Esophagus muscularis mucosa (tissue), 4 donors: ENCODE measurements around the gene QRSL1. TPM values are rescaled to one million over a fixed set of nuclear protein-coding genes. Genes with fewer than 3 reads are reported as not detected.
"Not testable (repeated sequence)": the region's sequence is repeated elsewhere in the genome, so short reads cannot be mapped to it uniquely, and the experiment has no call there.

Experiments
- DNase-seq: peaks from one replicate; pipeline ENCODE4 v3.0.0-alpha.2; 2017; ENCODE audit errors: extremely low spot score
- H3K27ac ChIP-seq, 4 donors: fragments of 200-600 bp; sonication (generic); replicated peaks in 1 of 4; 1 replicate in 3 of 4; 2 replicates in 1 of 4; pipeline ENCODE4 v1.5.1; 2016 to 2019; ENCODE audit warnings: mild to moderate bottlenecking in 1 of 4
- H3K27me3 ChIP-seq, 4 donors: fragments of 200-600 bp; sonication (generic); one replicate each; pipeline versions ENCODE4 v1.5.1 to v1.6.0; 2016 to 2019
- H3K36me3 ChIP-seq, 4 donors: fragments of 200-600 bp; sonication (generic); one replicate each; pipeline ENCODE4 v1.5.1; 2016 to 2019
- H3K4me1 ChIP-seq, 4 donors: fragments of 200-600 bp; sonication (generic); one replicate each; pipeline ENCODE4 v1.5.1; 2016 to 2019
- H3K4me3 ChIP-seq, 4 donors: fragments of 200-600 bp; sonication (generic); 1 replicate in 2 of 4; 2 replicates in 2 of 4; pipeline ENCODE4 v1.5.1; 2016 to 2019; ENCODE audit warnings: mild to moderate bottlenecking in 4 of 4, moderate library complexity in 1 of 4
- H3K9me3 ChIP-seq, 4 donors: fragments of 200-600 bp; sonication (generic); 1 replicate in 3 of 4; 2 replicates in 1 of 4; pipeline ENCODE4 v1.5.1; 2016 to 2019
- EP300 ChIP-seq: sonication (generic); formaldehyde crosslinking; IDR thresholded peaks from one replicate; pipeline ENCODE4 v1.6.1; 2017; ENCODE audit warnings: antibody characterized with exemption
- POLR2A ChIP-seq: fragments of 450-650 bp; IDR thresholded peaks from one replicate; pipeline ENCODE4 v1.6.1; 2017; ENCODE audit warnings: antibody characterized with exemption, moderate library complexity, mild to moderate bottlenecking, low read depth
- POLR2AphosphoS5 ChIP-seq, 2 donors: sonication (generic); formaldehyde crosslinking; IDR thresholded peaks; one replicate each; pipeline ENCODE4 v1.6.1; 2017; ENCODE audit warnings: antibody characterized with exemption in 2 of 2
- WGBS: methylation state at CpG from one replicate; pipeline ENCODE4 v1.1.5; 2018; 5-methylcytosine and 5-hydroxymethylcytosine counted together
- intact Hi-C: fragments of 100-400 bp; cut with DNase I; formaldehyde crosslinking; loops from one replicate; pipeline ENCODE4 v1.15.1; 2023
- total RNA-seq, 4 donors: library from RNA; depleted of rRNA; stranded (reverse); fragments of >200 nt; gene quantifications; one replicate each; pipeline versions ENCODE4 v1.1.0 to v1.2.1, GENCODE V29; 2016
- TF ChIP-seq, protein P1 (sequence below), 3 experiments: fragments of 200-600 bp in 2 of 3; fragments of 450-650 bp in 1 of 3; sonication (generic) in 2 of 3; IDR thresholded peaks; one replicate each; pipeline ENCODE4 v1.5.1; 2017 to 2019; ENCODE audit warnings: antibody characterized with exemption in 3 of 3, mild to moderate bottlenecking in 2 of 3, moderate library complexity in 1 of 3

Gene QRSL1
- total RNA-seq, result 1 to 10 TPM; 6.7 to 9.1 (median 8.3) TPM

DNA sequence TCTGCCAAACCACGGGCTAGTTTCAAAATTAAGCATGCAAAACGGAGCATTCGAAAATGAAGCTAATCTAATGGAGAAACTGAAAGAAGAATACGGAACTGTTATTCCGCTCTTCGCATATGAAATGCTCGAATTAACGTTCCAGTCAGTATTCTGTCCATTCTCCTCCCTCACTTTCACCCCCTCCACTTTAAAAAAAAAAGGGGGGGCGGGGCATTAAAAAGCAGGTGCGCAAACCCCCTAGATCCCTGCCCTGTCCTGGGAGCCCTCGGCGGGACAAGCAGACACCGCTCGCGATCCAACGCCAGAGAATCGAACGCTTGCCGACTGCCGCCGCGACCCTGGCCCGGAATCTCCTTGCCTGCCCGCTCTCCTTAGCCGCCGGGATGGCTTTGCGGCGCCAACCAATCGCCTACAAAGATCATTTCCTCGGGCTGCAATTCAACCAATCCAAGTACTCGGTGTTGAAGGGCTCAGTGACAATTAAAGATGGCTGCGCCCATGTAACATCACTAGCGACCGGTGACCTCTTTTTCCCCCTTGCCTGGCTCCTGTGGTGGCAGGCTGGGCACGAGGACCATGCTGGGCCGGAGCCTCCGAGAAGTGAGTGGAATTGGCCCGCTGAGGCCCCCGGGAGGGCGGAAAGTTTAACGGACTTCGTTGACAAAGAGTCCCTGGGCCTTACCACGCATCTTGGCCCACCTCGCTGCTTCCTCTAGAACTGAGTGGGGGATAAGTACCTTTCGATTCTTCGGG is at the start of gene QRSL1, which contains the start of gene RTN4IP1:
Gene QRSL1 (plus strand): TSS at position 476 of the 756 bp plus-strand sequence. CDS start 104 bp downstream, at position 580.
Gene RTN4IP1 (minus strand): TSS at position 396 of the 756 bp plus-strand sequence. CDS start 477 bp downstream, outside the sequence.
- 0% methylated on average over 36 of the region's 46 CpGs for WGBS
- H3K4me3 ChIP-seq, result peak within 1 kb of the TSS; percentile 75 to 94 (median 90)
- peaks cover 22 to 23% (median 22%) of the 10 kb centered on the region in 4 donors for H3K4me1 ChIP-seq
- H3K36me3 ChIP-seq, result no peaks in the 10 kb centered on the region
- H3K27me3 ChIP-seq, result no peaks in the 10 kb centered on the region
- intact Hi-C loops, result no loop called here
- H3K27ac ChIP-seq, result peak within 1 kb of the TSS; percentile 76 to 85 (median 78)
- TF ChIP-seq EP300 (no peak), POLR2A (no peak), POLR2AphosphoS5 (IDR thresholded peaks at IDR 0.05) (peak; percentile 69 to 71)
- TF ChIP-seq, protein P1, sequence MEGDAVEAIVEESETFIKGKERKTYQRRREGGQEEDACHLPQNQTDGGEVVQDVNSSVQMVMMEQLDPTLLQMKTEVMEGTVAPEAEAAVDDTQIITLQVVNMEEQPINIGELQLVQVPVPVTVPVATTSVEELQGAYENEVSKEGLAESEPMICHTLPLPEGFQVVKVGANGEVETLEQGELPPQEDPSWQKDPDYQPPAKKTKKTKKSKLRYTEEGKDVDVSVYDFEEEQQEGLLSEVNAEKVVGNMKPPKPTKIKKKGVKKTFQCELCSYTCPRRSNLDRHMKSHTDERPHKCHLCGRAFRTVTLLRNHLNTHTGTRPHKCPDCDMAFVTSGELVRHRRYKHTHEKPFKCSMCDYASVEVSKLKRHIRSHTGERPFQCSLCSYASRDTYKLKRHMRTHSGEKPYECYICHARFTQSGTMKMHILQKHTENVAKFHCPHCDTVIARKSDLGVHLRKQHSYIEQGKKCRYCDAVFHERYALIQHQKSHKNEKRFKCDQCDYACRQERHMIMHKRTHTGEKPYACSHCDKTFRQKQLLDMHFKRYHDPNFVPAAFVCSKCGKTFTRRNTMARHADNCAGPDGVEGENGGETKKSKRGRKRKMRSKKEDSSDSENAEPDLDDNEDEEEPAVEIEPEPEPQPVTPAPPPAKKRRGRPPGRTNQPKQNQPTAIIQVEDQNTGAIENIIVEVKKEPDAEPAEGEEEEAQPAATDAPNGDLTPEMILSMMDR (IDR thresholded peaks at IDR 0.05), result peak in 1 of 3 experiments; percentile 7
- DNase-seq, result peak; percentile 97
- no peaks in the 10 kb centered on the region for H3K9me3 ChIP-seq

- peak; percentile 42 for DNase-seq
- TF ChIP-seq, protein P1 (IDR thresholded peaks at IDR 0.05), result no peak
- no peak for TF ChIP-seq EP300
- no peak for TF ChIP-seq POLR2A
- TF ChIP-seq POLR2AphosphoS5 (IDR thresholded peaks at IDR 0.05), result no peak
- Histone ChIP-seq H3K27ac (no peak overlapping the region), H3K36me3 (peaks cover 0 to 59% (median 30%) of the 10 kb centered on the region in 4 donors), H3K9me3 (no peaks in the 10 kb centered on the region), H3K4me1 (no peaks in the 10 kb centered on the region), H3K4me3 (no peak overlapping the region), H3K27me3 (no peaks in the 10 kb centered on the region)
- intact Hi-C loops, result no loop called here
- 93% methylated on average over 1 of the region's 1 CpG for WGBS
Observed at GRCh38 chr6:106581468-106581867, 47.9 kb upstream of the QRSL1 start.

DNA sequence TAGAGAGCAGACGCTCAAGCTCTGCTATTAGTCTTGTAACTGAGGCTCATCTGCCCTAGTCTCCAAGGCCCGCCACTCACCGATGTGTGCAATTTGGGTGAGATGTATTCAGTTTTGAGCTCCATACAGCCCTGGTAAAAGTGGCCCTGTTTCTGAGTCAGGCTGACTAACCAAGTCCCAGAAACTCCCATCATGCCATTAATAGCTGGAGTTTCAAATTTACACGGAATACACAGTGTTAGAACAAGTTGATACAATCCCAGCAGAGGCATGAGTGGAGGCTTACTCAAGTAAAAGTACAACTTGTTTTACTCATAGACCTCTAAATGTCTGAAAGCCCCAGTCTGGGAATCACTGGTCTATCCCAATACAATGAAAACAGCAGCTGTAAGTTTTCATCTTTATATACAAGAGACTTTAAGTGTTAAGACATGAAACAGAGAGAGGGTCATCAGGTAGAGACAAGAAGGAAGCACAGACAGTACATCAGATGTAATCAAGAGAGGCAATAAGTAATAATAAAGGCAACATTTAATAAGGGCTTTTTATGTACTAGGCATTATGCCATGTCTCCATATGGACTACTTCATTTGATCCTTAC is 42.5 kb upstream of the QRSL1 start:
- Histone ChIP-seq H3K4me1 (no peaks in the 10 kb centered on the region), H3K9me3 (no peaks in the 10 kb centered on the region), H3K36me3 (peaks cover 0 to 63% (median 44%) of the 10 kb centered on the region in 4 donors), H3K27me3 (no peaks in the 10 kb centered on the region), H3K27ac (no peak overlapping the region), H3K4me3 (no peak overlapping the region)
- intact Hi-C loops, result no loop called here
- TF ChIP-seq POLR2AphosphoS5 (IDR thresholded peaks at IDR 0.05), result no peak
- TF ChIP-seq POLR2A, result no peak
- TF ChIP-seq, protein P1 (IDR thresholded peaks at IDR 0.05), result no peak
- WGBS, result 94% methylated on average over 4 of the region's 4 CpGs
- DNase-seq, result peak; percentile 50

DNA sequence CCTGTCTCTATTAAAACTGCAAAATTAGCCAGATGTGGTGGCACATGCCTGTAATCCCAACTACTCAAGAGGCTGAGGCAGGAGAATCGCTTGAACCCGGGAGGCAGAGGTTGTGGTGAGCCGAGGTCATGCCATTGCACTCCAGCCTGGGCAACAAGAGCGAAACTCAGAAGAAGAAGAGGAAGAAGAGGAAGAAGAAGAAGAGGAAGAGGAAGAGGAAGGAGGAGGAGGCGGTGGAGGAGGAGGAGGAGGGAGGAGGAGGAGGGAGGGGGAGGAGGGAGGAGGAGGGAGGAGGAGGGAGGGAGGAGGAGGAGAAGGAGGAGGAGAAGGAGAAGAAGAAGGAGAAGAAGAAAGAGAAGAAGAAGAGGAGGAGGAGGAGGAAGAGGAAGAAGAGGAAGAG is 40.4 kb upstream of the QRSL1 start:
- H3K27me3 ChIP-seq, H3K4me3 ChIP-seq, intact Hi-C loops: not testable (repeated sequence)

GRCh38 chr6:106591111-106591825 is 38.1 kb upstream of the QRSL1 start:
- DNase-seq, result no peak
- 97% methylated on average over 3 of the region's 3 CpGs for WGBS
- intact Hi-C loops, result no loop called here
- Histone ChIP-seq H3K36me3 (peaks cover 0 to 33% (median 22%) of the 10 kb centered on the region in 4 donors), H3K4me1 (no peaks in the 10 kb centered on the region), H3K4me3 (no peak overlapping the region), H3K27me3 (no peaks in the 10 kb centered on the region), H3K9me3 (no peaks in the 10 kb centered on the region), H3K27ac (no peak overlapping the region)
- no peak for TF ChIP-seq POLR2AphosphoS5 (IDR thresholded peaks at IDR 0.05)
- no peak for TF ChIP-seq POLR2A
- TF ChIP-seq, protein P1 (IDR thresholded peaks at IDR 0.05), result no peak
- no peak for TF ChIP-seq EP300

More for the DNA sequence above, 40.4 kb upstream of the QRSL1 start:
- H3K27ac ChIP-seq, DNase-seq, H3K9me3 ChIP-seq, H3K4me1 ChIP-seq: not testable (repeated sequence)
- 65% methylated on average over 5 of the region's 5 CpGs for WGBS
- peaks cover 0 to 47% (median 28%) of the 10 kb centered on the region in 4 donors for H3K36me3 ChIP-seq
